ENCODE measurements around the gene LRRC3C.

Gene LRRC3C

DNA sequence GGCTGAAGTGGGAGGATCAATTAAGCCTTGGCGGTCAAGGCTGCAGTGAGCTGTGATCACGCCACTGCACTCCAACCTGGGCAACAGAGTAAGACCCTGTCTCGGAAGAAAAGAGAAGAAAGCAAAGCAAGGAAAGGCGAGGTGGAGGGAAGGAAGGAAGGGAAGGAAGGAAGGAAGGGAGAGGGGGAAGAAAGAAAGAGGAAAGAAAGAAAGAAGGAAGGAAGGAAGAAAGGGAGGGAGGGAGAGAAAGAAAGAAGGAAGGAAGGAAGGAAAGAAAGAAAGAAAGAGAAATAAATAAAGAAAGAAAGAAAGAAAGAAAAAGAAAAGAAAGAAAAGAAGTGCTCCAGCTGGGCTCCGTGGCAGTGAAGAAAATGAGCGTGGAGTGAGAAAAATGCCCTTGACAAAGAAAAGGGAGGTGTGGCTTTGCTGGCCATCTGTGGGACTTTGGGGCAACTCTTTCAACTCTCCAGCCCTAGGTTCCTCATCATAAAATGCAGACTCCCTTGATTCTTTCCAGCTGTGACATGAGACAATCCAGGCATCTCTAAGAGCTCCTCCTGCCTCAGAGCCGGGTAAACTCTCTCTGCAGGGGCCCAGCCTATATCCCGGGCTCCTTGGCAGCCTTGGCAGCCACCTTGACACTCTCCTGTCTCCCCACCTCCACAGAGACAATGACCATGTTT lies 37.6 kb downstream of the LRRC3C start:
- Histone ChIP-seq H3K4me1 (ENCODE audit: control insufficient read depth, insufficient read depth, low read length) (no peaks in the 10 kb centered on the region; the same call in 1 of the 2 replicates), H3K4me3 (ENCODE audit: low read depth, low read length) (no peak overlapping the region), H3K9me3 (ENCODE audit: control insufficient read depth, insufficient read depth, low read depth, low read length) (no peaks in the 10 kb centered on the region), H3K36me3 (ENCODE audit: control insufficient read depth in 2 of 2, insufficient read depth in 1 of 2, low read length in 2 of 2) (no peaks in the 10 kb centered on the region), H3K27ac (ENCODE audit: extremely low read depth, low read depth, low read length) (no peak overlapping the region)
- ChIA-PET POLR2A (interaction anchor here (0.7 to 0.8 kb wide), 2 partner anchors 15 to 135 kb away, joined by 3 to 4 read pairs; partner anchors contain the start of genes NR1D1 and PSMD3), CTCF (interaction anchor here (0.5 to 1.3 kb wide), 5 partner anchors 14 to 312 kb away, joined by 3 to 6 read pairs (median 4); no protein-coding TSS in a partner anchor)
- TF ChIP-seq KLF16 (tag by site-specific recombination; IDR thresholded peaks at IDR 0.05) (no peak), ZNF121 (tag by site-specific recombination; IDR thresholded peaks at IDR 0.05) (0 out of 2 replicates have a peak, but pooled peaks have one; percentile 23), ZNF114 (tag by site-specific recombination; IDR thresholded peaks at IDR 0.05) (no peak), IKZF3 (tag by site-specific recombination; IDR thresholded peaks at IDR 0.05) (no peak), ZNF366 (tag by site-specific recombination; conservative IDR thresholded peaks at IDR 0.05) (peak; percentile 65)

DNA sequence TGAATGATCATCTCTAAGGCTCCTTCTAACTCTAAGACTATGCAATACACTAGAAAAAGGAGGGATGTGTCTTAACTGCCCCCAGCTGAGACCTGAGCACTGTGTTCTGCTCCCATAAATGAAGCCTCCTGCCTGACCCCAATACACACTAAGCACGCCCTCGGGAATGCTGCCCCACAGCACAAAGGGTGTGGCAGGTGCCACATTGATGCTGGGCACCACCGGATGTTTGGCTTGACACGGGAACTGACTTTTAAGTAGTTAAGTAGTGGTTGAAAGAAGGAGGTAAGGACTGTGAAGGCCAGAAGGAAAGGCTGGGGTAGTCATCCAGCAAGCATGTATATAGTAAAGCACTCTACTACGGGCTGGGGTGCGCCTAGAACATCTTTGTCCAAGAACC lies 39.2 kb downstream of the LRRC3C start:
- H3K27ac ChIP-seq (ENCODE audit: extremely low read depth, low read depth, low read length) = no peak overlapping the region
- ChIA-PET POLR2A (no interaction called here), CTCF (interaction anchor here (0.5 to 0.8 kb wide), 2 partner anchors 13 to 15 kb away, joined by 3 to 4 read pairs; no protein-coding TSS in a partner anchor)
- no peak overlapping the region for H3K4me3 ChIP-seq (ENCODE audit: low read depth, low read length)
- H3K36me3 ChIP-seq (ENCODE audit: control insufficient read depth in 2 of 2, insufficient read depth in 1 of 2, low read length in 2 of 2) = no peaks in the 10 kb centered on the region
- no peak for TF ChIP-seq ZNF155 (tag by site-specific recombination; IDR thresholded peaks at IDR 0.05)
- no peak for TF ChIP-seq ZNF302 (tag by site-specific recombination; IDR thresholded peaks at IDR 0.05; ENCODE audit: low read depth)
- TF ChIP-seq, protein P1, sequence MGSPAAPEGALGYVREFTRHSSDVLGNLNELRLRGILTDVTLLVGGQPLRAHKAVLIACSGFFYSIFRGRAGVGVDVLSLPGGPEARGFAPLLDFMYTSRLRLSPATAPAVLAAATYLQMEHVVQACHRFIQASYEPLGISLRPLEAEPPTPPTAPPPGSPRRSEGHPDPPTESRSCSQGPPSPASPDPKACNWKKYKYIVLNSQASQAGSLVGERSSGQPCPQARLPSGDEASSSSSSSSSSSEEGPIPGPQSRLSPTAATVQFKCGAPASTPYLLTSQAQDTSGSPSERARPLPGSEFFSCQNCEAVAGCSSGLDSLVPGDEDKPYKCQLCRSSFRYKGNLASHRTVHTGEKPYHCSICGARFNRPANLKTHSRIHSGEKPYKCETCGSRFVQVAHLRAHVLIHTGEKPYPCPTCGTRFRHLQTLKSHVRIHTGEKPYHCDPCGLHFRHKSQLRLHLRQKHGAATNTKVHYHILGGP (tag by site-specific recombination; IDR thresholded peaks at IDR 0.05) = no peak
- TF ChIP-seq ZNF747 (tag by site-specific recombination; IDR thresholded peaks at IDR 0.05) = no peak
- no peaks in the 10 kb centered on the region for H3K9me3 ChIP-seq (ENCODE audit: control insufficient read depth, insufficient read depth, low read depth, low read length)
- H3K4me1 ChIP-seq (ENCODE audit: control insufficient read depth, insufficient read depth, low read length) = no peaks in the 10 kb centered on the region

DNA sequence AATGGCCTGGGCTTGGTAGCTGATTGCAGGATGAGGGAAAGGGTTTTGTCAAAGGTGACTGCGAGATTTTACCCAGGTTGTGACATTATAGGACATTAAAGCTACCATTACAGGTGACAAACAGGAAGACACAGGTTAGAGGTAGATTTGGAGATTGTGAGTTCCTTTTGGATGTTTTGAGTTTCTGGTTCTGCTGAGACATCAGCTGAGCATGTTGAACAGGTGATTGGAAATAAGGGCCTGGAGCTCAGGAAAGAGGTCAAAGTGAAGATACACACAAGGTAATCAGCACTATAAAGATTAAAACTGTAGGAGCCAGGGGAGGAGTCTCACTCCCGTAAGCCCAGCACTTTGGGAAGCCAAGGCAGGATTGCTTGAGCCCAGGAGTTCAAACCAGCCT lies 41.2 kb downstream of the LRRC3C start:
- no peak overlapping the region for H3K27ac ChIP-seq (ENCODE audit: extremely low read depth, low read depth, low read length)
- no peaks in the 10 kb centered on the region for H3K36me3 ChIP-seq (ENCODE audit: control insufficient read depth in 2 of 2, insufficient read depth in 1 of 2, low read length in 2 of 2)
- no peaks in the 10 kb centered on the region for H3K4me1 ChIP-seq (ENCODE audit: control insufficient read depth, insufficient read depth, low read length)
- ChIA-PET POLR2A (interaction anchor here (0.6 kb wide), 2 partner anchors 16 to 73 kb away, joined by 3 read pairs; no protein-coding TSS in a partner anchor), CTCF (interaction anchor here (0.6 to 4.0 kb wide), 4 partner anchors 10 to 353 kb away, joined by 3 to 30 read pairs (median 4); partner anchors contain the start of gene PSMD3)
- no peak overlapping the region for H3K4me3 ChIP-seq (ENCODE audit: low read depth, low read length)
- no peaks in the 10 kb centered on the region for H3K9me3 ChIP-seq (ENCODE audit: control insufficient read depth, insufficient read depth, low read depth, low read length)
- TF ChIP-seq ZNF184 (tag by site-specific recombination; IDR thresholded peaks at IDR 0.05) (no peak), SALL2 (tag by site-specific recombination; IDR thresholded peaks at IDR 0.05; ENCODE audit: borderline replicate concordance) (no peak), ZNF560 (tag by site-specific recombination; IDR thresholded peaks at IDR 0.05; ENCODE audit: borderline replicate concordance) (no peak), ZNF221 (tag by site-specific recombination; IDR thresholded peaks at IDR 0.05; ENCODE audit: borderline replicate concordance) (no peak), GFI1B (tag by site-specific recombination; IDR thresholded peaks at IDR 0.05) (no peak), BCL11B (tag by site-specific recombination; IDR thresholded peaks at IDR 0.05; ENCODE audit: low read depth) (no peak)
- TF ChIP-seq, protein P2, sequence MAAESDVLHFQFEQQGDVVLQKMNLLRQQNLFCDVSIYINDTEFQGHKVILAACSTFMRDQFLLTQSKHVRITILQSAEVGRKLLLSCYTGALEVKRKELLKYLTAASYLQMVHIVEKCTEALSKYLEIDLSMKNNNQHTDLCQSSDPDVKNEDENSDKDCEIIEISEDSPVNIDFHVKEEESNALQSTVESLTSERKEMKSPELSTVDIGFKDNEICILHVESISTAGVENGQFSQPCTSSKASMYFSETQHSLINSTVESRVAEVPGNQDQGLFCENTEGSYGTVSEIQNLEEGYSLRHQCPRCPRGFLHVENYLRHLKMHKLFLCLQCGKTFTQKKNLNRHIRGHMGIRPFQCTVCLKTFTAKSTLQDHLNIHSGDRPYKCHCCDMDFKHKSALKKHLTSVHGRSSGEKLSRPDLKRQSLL (tag by site-specific recombination; IDR thresholded peaks at IDR 0.05) = no peak
- TF ChIP-seq, protein P3, sequence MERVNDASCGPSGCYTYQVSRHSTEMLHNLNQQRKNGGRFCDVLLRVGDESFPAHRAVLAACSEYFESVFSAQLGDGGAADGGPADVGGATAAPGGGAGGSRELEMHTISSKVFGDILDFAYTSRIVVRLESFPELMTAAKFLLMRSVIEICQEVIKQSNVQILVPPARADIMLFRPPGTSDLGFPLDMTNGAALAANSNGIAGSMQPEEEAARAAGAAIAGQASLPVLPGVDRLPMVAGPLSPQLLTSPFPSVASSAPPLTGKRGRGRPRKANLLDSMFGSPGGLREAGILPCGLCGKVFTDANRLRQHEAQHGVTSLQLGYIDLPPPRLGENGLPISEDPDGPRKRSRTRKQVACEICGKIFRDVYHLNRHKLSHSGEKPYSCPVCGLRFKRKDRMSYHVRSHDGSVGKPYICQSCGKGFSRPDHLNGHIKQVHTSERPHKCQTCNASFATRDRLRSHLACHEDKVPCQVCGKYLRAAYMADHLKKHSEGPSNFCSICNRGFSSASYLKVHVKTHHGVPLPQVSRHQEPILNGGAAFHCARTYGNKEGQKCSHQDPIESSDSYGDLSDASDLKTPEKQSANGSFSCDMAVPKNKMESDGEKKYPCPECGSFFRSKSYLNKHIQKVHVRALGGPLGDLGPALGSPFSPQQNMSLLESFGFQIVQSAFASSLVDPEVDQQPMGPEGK (tag by site-specific recombination; IDR thresholded peaks at IDR 0.05) = no peak
- TF ChIP-seq, protein P4, sequence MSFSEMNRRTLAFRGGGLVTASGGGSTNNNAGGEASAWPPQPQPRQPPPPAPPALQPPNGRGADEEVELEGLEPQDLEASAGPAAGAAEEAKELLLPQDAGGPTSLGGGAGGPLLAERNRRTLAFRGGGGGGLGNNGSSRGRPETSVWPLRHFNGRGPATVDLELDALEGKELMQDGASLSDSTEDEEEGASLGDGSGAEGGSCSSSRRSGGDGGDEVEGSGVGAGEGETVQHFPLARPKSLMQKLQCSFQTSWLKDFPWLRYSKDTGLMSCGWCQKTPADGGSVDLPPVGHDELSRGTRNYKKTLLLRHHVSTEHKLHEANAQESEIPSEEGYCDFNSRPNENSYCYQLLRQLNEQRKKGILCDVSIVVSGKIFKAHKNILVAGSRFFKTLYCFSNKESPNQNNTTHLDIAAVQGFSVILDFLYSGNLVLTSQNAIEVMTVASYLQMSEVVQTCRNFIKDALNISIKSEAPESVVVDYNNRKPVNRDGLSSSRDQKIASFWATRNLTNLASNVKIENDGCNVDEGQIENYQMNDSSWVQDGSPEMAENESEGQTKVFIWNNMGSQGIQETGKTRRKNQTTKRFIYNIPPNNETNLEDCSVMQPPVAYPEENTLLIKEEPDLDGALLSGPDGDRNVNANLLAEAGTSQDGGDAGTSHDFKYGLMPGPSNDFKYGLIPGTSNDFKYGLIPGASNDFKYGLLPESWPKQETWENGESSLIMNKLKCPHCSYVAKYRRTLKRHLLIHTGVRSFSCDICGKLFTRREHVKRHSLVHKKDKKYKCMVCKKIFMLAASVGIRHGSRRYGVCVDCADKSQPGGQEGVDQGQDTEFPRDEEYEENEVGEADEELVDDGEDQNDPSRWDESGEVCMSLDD (tag by site-specific recombination; IDR thresholded peaks at IDR 0.05) = no peak
- TF ChIP-seq, protein P5, sequence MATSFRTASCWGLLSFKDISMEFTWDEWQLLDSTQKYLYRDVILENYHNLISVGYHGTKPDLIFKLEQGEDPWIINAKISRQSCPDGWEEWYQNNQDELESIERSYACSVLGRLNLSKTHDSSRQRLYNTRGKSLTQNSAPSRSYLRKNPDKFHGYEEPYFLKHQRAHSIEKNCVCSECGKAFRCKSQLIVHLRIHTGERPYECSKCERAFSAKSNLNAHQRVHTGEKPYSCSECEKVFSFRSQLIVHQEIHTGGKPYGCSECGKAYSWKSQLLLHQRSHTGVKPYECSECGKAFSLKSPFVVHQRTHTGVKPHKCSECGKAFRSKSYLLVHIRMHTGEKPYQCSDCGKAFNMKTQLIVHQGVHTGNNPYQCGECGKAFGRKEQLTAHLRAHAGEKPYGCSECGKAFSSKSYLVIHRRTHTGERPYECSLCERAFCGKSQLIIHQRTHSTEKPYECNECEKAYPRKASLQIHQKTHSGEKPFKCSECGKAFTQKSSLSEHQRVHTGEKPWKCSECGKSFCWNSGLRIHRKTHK (tag by site-specific recombination; IDR thresholded peaks at IDR 0.05) = no peak
